Fibroblast of lung (primary cell): ENCODE data around the gene TBR1. TPM values are rescaled to one million over a fixed set of nuclear protein-coding genes. Genes with fewer than 3 reads are reported as not detected.

Experiments
- DNase-seq, 2 donors: peaks; one replicate each; pipeline versions ENCODE4 v3.0.0 to v3.0.0-alpha.2; 2010; ENCODE audit warnings: low read depth in 2 of 2
- H2AFZ ChIP-seq: 2 replicates; pipeline ENCODE4 v1.5.1; 2012; ENCODE audit warnings: low read length, control low read depth, inconsistent platforms
- H3K27ac ChIP-seq: 2 replicates; pipeline ENCODE4 v1.5.1; 2011; ENCODE audit warnings: low read length, control low read depth; ENCODE audit not compliant: insufficient read depth
- H3K27me3 ChIP-seq: 2 replicates; pipeline ENCODE4 v1.5.1; 2011; ENCODE audit warnings: mild to moderate bottlenecking, low read length; ENCODE audit not compliant: control insufficient read depth, insufficient read depth
- H3K36me3 ChIP-seq: 2 replicates; pipeline ENCODE4 v1.5.1; 2011; ENCODE audit warnings: low read length; ENCODE audit not compliant: control insufficient read depth, insufficient read depth
- H3K4me1 ChIP-seq: 2 replicates; pipeline ENCODE4 v1.5.1; 2011; ENCODE audit warnings: low read length; ENCODE audit not compliant: control insufficient read depth, insufficient read depth; ENCODE audit errors: extremely low read depth
- H3K4me2 ChIP-seq: 2 replicates; pipeline ENCODE4 v1.5.1; 2011; ENCODE audit warnings: low read length, control low read depth; ENCODE audit not compliant: insufficient read depth; ENCODE audit errors: extremely low read depth
- H3K4me3 ChIP-seq, 4 experiments: fragments of 200-600 bp in 1 of 4; sonication (generic) in 1 of 4; replicated peaks in 1 of 4; 2 replicates each; pipeline ENCODE4 v1.5.1; 2011 to 2016; ENCODE audit warnings: low read length in 4 of 4, low read depth in 3 of 4, mild to moderate bottlenecking in 3 of 4, control low read depth in 2 of 4, inconsistent platforms in 1 of 4, mixed read lengths in 1 of 4; ENCODE audit not compliant: insufficient read depth in 1 of 4; ENCODE audit errors: control extremely low read depth in 1 of 4
- H3K79me2 ChIP-seq: 2 replicates; pipeline ENCODE4 v1.5.1; 2012; ENCODE audit warnings: mild to moderate bottlenecking, low read length, inconsistent platforms; ENCODE audit not compliant: control insufficient read depth, insufficient read depth
- H3K9ac ChIP-seq: 2 replicates; pipeline ENCODE4 v1.5.1; 2011; ENCODE audit warnings: mild to moderate bottlenecking, low read length, control low read depth; ENCODE audit not compliant: insufficient read depth
- H3K9me3 ChIP-seq: 2 replicates; pipeline ENCODE4 v1.5.1; 2012; ENCODE audit warnings: low read depth, low read length; ENCODE audit not compliant: control insufficient read depth, insufficient read depth
- H4K20me1 ChIP-seq: 2 replicates; pipeline ENCODE4 v1.5.1; 2011; ENCODE audit warnings: low read length; ENCODE audit not compliant: control insufficient read depth, insufficient read depth; ENCODE audit errors: extremely low read depth
- CTCF ChIP-seq, 2 donors: IDR thresholded peaks in 1 of 2; conservative IDR thresholded peaks in 1 of 2; 1 replicate in 1 of 2; 2 replicates in 1 of 2; pipeline ENCODE4 v1.5.1; 2011 to 2012; ENCODE audit warnings: low read length in 2 of 2, control low read depth in 1 of 2, inconsistent platforms in 1 of 2, low read depth in 1 of 2, mild to moderate bottlenecking in 1 of 2
- EZH2 ChIP-seq: IDR thresholded peaks from 2 replicates; pipeline ENCODE4 v1.5.1; 2012; ENCODE audit warnings: low read length, control low read depth, mild to moderate bottlenecking; ENCODE audit errors: missing control alignments
- polyA plus RNA-seq, 2 donors: library from polyadenylated mRNA; depleted of rRNA in 1 of 2; stranded (reverse) in 1 of 2; unstranded in 1 of 2; fragments of >200 nt; gene quantifications; 2 replicates each; pipeline ENCODE4 v1.2.1, GENCODE V29; 2011 to 2012; ENCODE audit warnings: missing spikeins in 1 of 2
- total RNA-seq: library from RNA; depleted of rRNA; stranded (reverse); fragments of >200 nt; gene quantifications from 2 replicates; pipeline ENCODE4 v1.2.1, GENCODE V29; 2014

TBR1 gene
- total and polyA plus RNA-seq, 2 donors (not counting 1 experiment from before 2014, with no cell fraction given), result not detected

DNA sequence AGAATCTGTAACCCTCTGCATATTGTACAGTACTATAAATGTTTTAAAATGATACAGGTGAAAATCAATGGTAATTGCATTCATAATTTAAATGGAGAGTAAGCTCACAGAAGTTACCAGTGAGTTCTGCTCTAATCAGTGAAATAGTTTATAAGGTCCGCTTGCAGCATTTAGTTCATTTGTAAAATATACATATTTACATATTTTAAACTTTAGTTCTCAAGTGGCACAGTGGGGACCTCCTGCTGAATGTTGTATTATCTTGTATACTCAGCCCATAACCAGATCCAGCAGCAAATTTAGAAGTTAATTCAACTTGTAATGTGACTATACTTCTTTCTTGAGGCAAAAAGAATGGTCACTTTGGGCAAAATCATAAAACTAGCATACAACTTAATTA is 41.7 kb upstream of the TBR1 start:
- no peak overlapping the region for H2AFZ ChIP-seq
- no peak overlapping the region for H3K27ac ChIP-seq
- H3K4me2 ChIP-seq, result no peak overlapping the region
- no peak for DNase-seq
- no peaks in the 10 kb centered on the region for H3K27me3 ChIP-seq
- no peaks in the 10 kb centered on the region for H3K79me2 ChIP-seq
- no peaks in the 10 kb centered on the region for H3K4me1 ChIP-seq
- no peak overlapping the region for H3K9ac ChIP-seq
- no peak overlapping the region for H3K4me3 ChIP-seq
- no peaks in the 10 kb centered on the region for H4K20me1 ChIP-seq
- TF ChIP-seq EZH2 (no peak), CTCF (conservative IDR thresholded peaks at IDR 0.05 in 1 of 2, IDR thresholded peaks at IDR 0.05 in 1 of 2; ENCODE audit: low read depth in 1 of 2, low read length in 2 of 2) (no peak)
- peaks cover 2% of the 10 kb centered on the region for H3K36me3 ChIP-seq
- H3K9me3 ChIP-seq, result no peaks in the 10 kb centered on the region

GRCh38 chr2:161379740-161380139 is 36.4 kb upstream of the TBR1 start:
- H3K9me3 ChIP-seq, result no peaks in the 10 kb centered on the region
- no peaks in the 10 kb centered on the region for H3K27me3 ChIP-seq
- no peak overlapping the region for H2AFZ ChIP-seq
- DNase-seq, result no peak
- H3K4me1 ChIP-seq, result no peaks in the 10 kb centered on the region
- no peak overlapping the region for H3K4me3 ChIP-seq
- H3K4me2 ChIP-seq, result no peak overlapping the region
- no peaks in the 10 kb centered on the region for H3K36me3 ChIP-seq
- H3K27ac ChIP-seq, result no peak overlapping the region
- H4K20me1 ChIP-seq, result no peaks in the 10 kb centered on the region
- H3K9ac ChIP-seq, result no peak overlapping the region
- TF ChIP-seq EZH2, result no peak
- no peak for TF ChIP-seq CTCF (conservative IDR thresholded peaks at IDR 0.05 in 1 of 2, IDR thresholded peaks at IDR 0.05 in 1 of 2; ENCODE audit: low read depth in 1 of 2, low read length in 2 of 2)
- H3K79me2 ChIP-seq, result no peaks in the 10 kb centered on the region

DNA sequence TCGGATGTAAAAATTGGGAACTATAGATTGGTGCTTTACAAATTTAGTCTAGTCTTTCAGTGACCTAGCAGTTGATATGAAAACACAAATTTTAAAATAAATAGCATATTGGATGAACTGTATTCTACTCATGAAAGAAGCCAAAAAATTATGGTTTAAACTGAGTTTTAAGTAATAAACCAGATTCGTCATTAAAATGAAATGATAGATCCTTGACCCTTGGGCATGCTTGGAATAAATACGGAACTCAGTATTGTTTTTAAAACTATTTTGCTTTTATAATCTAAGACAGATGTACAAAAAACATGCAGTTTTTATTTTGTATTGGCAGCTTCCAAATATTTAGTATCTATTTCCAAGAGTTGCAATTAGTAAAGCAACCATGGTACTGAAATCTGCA is 34.6 kb upstream of the TBR1 start:
- no peaks in the 10 kb centered on the region for H3K36me3 ChIP-seq
- TF ChIP-seq EZH2, result no peak
- TF ChIP-seq CTCF (conservative IDR thresholded peaks at IDR 0.05 in 1 of 2, IDR thresholded peaks at IDR 0.05 in 1 of 2; ENCODE audit: low read depth in 1 of 2, low read length in 2 of 2), result no peak
- H3K9ac ChIP-seq, result no peak overlapping the region
- no peak overlapping the region for H3K4me3 ChIP-seq
- no peak overlapping the region for H3K27ac ChIP-seq
- no peaks in the 10 kb centered on the region for H3K27me3 ChIP-seq
- no peak overlapping the region for H3K4me2 ChIP-seq
- H3K9me3 ChIP-seq, result no peaks in the 10 kb centered on the region
- no peak overlapping the region for H2AFZ ChIP-seq
- no peak for DNase-seq
- H3K79me2 ChIP-seq, result no peaks in the 10 kb centered on the region
- no peaks in the 10 kb centered on the region for H4K20me1 ChIP-seq
- no peaks in the 10 kb centered on the region for H3K4me1 ChIP-seq
